GM11168 (cell line): ENCODE results near the gene UNC93A.

Source experiments
- in situ Hi-C: fragments of 300-500 bp; cut with MboI; formaldehyde crosslinking; loops from one replicate; pipeline ENCODE4 v1.12.0; 2022; ENCODE audit warnings: low sequenced_read_pairs; ENCODE audit not compliant: unreplicated experiment

UNC93A gene

GRCh38 chr6:167292301-167293087 is 1.4 kb downstream of the UNC93A start:
- in situ Hi-C loops = no loop called here

DNA sequence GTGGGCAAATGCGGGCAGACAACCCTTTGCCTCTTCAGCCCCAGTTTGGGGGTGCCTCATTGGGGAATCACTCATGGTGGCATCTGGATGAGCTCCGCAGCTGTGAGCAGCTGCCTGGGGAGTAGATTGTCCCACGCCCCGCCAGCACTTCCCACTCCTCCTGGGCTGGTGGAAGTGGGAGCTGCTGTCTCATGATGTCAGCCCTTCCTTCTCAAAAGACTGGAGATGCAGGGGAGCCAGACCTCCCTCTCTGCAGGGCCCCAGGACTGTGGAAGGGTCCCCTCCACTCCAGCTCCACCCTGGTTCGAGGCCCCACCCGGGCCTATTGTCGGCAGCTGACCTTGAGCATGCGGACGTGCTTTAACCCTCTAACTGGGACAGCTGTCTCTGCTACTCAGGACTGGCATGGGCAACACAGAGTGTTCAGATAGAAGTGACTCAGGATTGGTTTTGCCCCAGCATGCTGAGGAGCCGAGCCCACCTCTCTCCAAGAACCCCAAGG is 2.0 kb downstream of the UNC93A start:
- in situ Hi-C loops = no loop called here

- in situ Hi-C loops = no loop called here
Measured at GRCh38 chr6:167293590-167294091, 2.5 kb downstream of the UNC93A start.

DNA sequence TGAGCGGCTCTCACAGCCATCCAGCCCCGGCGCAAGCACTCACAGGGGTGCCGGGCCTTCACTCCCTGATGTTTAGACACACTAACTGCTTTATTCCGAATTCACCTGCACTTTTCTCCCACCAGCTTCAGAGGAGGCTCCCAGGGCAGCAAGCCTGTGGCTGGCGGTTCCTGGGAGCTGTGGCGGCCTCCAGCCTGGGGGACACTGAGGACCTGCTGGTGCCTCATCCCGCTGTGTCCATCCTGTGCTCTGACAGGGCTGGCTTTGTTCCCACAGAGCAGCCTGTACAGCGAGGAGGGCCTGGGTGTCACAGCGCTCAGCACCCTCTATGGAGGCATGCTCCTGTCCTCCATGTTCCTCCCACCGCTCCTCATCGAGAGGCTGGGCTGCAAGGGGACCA is 3.1 kb downstream of the UNC93A start:
- in situ Hi-C loops = no loop called here

GRCh38 chr6:167294651-167295494 is 3.8 kb downstream of the UNC93A start:
- in situ Hi-C loops = no loop called here

DNA sequence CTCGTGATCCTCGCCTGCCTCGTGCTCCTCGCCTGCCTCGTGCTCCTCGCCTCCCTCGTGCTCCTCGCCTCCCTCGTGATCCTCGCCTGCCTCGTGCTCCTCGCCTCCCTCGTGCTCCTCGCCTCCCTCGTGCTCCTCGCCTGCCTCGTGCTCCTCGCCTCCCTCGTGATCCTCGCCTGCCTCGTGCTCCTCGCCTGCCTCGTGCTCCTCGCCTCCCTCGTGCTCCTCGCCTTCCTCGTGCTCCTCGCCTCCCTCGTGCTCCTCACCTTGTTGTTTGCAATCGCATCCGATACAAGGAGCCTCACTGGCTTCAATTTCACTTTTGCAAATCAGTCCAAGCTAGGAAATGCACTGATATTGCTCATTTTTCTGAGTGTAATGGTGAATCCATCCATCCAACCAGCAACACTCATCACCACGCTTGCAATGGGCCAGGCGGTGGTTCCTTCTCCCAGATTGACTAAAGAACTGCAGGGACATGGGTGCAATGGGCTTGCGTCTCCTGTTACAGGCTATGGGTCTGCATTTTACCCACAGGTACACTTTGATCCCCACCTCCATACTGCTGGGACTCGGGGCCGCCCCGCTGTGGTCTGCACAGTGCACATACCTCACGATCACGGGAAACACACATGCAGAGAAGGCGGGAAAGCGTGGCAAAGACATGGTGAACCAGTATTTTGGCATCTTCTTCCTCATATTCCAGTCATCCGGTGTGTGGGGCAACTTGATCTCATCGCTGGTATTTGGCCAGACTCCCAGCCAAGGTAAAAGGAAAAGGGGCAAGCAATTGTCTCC is 4.6 kb downstream of the UNC93A start:
- in situ Hi-C loops = no loop called here

DNA sequence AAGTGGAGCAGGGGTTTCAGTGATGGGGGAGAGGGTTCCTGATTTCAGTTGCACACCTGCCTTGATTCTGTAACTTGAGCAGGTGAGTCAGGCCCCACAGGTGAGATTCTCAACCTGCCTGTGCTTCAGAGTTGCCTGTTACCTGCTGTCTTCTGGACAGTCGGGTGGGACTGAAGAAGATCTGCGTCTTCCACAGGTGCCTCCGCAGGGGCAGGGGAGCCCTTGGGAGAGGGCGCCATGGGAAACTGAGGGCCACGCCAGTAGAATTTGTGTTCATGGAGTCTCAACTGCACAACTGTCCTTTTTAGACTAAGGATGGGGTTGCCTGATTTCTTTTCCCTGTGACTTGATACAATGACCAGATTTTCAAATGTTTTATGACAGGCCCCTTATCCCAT is 5.2 kb downstream of the UNC93A start:
- in situ Hi-C loops = no loop called here

GRCh38 chr6:167296902-167297301 is 5.8 kb downstream of the UNC93A start:
- in situ Hi-C loops = no loop called here

DNA sequence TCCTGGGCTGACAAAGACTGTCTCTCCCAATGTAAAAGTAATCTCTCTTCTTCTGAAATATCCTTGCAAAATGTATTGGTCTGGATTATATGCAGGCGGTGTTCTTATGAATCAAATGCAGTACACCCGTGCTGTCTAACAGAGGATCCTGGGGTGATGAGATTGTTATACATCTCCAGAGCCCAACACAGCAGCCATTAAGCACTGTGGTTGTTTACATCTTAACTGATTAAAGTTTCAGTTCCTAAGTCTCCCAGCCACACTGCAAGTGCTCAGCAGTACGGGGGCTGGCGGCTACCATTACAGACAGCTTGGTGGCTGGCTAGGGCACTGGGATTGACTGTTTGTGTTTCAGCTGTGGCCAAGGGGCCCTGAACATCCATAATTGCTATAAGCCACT is 7.0 kb downstream of the UNC93A start:
- in situ Hi-C loops = no loop called here

- in situ Hi-C loops = no loop called here
Measured at GRCh38 chr6:167299641-167300308, 8.7 kb downstream of the UNC93A start.

- in situ Hi-C loops = no loop called here
Measured at GRCh38 chr6:167300902-167301777, 10.0 kb downstream of the UNC93A start.

DNA sequence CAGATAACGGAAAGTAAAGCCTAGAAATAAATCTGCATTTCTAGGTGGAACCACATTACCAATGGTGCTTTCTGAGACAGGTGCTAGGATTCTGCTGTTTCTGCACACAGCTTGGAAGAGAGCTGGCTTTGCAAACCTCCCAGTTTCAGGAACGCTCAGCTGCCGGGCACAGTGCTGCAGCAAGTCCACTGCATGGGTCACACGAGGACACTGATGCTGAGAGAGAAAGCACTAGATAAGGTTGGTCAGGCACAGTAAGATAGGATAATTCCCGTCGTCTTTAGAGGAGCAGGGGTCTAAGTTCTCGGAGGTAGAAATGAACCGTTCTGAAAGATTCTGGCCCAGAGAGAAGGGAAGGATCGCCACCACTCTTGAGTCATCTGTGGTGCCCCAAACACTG is 11.0 kb downstream of the UNC93A start:
- in situ Hi-C loops = no loop called here

GRCh38 chr6:167302796-167303195 is 11.7 kb downstream of the UNC93A start:
- in situ Hi-C loops = no loop called here

GRCh38 chr6:167303675-167304625 is 12.8 kb downstream of the UNC93A start:
- in situ Hi-C loops = no loop called here

GRCh38 chr6:167304912-167305311 is 13.8 kb downstream of the UNC93A start:
- in situ Hi-C loops = no loop called here

GRCh38 chr6:167305796-167306195 is 14.7 kb downstream of the UNC93A start:
- in situ Hi-C loops = no loop called here

DNA sequence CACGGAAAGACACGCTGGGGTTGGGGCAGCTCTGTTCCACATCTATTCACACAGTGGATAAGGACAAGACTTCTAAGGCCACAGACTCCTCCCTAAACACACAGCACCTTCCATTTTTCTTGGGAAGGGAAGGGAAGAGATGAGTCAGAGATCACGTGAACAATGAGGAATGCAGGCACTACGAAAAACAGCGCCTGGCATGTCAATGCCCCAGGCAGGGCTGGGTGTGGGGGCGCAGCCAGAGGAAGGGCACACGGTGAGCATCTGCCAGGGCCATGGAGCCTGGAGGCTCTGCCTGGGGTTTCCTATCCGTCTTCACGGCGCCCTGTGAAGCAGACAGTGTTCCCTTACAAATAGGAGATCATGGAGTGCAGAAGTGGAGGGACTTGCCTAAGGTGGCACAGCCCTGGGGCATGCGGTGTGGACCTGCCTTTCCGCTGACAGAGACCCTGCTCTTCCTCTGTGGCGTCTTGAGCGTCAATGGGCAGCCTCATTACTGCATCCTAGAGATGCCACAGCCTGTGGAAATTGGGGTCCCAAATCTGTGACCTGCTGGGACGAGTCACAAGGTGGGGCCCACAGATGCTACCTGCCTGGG is 15.4 kb downstream of the UNC93A start:
- in situ Hi-C loops = no loop called here
